ENCODE results near the gene RGL1.

RGL1 gene

GRCh38 chr1:183880531-183881243, 75.8 kb downstream of the RGL1 start:
- no peak for TF ChIP-seq CTCF (IDR thresholded peaks at IDR 0.05; ENCODE audit: unreplicated experiment in 3 of 3)
- H3K9me3 Mint-ChIP-seq: no peaks in the 10 kb centered on the region
- H3K4me3 Mint-ChIP-seq: no peak overlapping the region
- peaks cover 53% of the 10 kb centered on the region for H3K36me3 Mint-ChIP-seq (ENCODE audit: low read depth)
- H3K4me1 Mint-ChIP-seq: peaks cover 84% of the 10 kb centered on the region
- no peaks in the 10 kb centered on the region for H3K27me3 Mint-ChIP-seq (ENCODE audit: low read depth)
- peak overlapping the region; percentile 91 to 96 (median 94) for H3K27ac Mint-ChIP-seq

- Mint-ChIP-seq H3K27ac (peak overlapping the region; percentile 91 to 96 (median 94)), H3K4me1 (peaks cover 77% of the 10 kb centered on the region)
- TF ChIP-seq CTCF (IDR thresholded peaks at IDR 0.05; ENCODE audit: unreplicated experiment in 3 of 3): no peak
Measured at GRCh38 chr1:183881387-183882131, 76.6 kb downstream of the RGL1 start.

GRCh38 chr1:183882335-183883167, 77.6 kb downstream of the RGL1 start:
- H3K36me3 Mint-ChIP-seq (ENCODE audit: low read depth): peaks cover 54% of the 10 kb centered on the region
- peak overlapping the region; percentile 91 to 96 (median 94) for H3K27ac Mint-ChIP-seq
- H3K4me1 Mint-ChIP-seq: peaks cover 77% of the 10 kb centered on the region
- no peak for TF ChIP-seq CTCF (IDR thresholded peaks at IDR 0.05; ENCODE audit: unreplicated experiment in 3 of 3)
- no peaks in the 10 kb centered on the region for H3K27me3 Mint-ChIP-seq (ENCODE audit: low read depth)
- H3K9me3 Mint-ChIP-seq: no peaks in the 10 kb centered on the region
- H3K4me3 Mint-ChIP-seq: no peak overlapping the region

More at GRCh38 chr1:183881387-183882131, 76.6 kb downstream of the RGL1 start:
- Mint-ChIP-seq H3K9me3 (no peaks in the 10 kb centered on the region), H3K4me3 (peak overlapping the region in 1 of 3 experiments; percentile 18), H3K36me3 (ENCODE audit: low read depth) (peaks cover 54% of the 10 kb centered on the region), H3K27me3 (ENCODE audit: low read depth) (no peaks in the 10 kb centered on the region)

GRCh38 chr1:183883623-183884022, 78.7 kb downstream of the RGL1 start:
- peaks cover 62% of the 10 kb centered on the region for H3K36me3 Mint-ChIP-seq (ENCODE audit: low read depth)

GRCh38 chr1:183884526-183884925, 79.6 kb downstream of the RGL1 start:
- peak overlapping the region; percentile 26 to 94 (median 70) for H3K27ac Mint-ChIP-seq
- no peaks in the 10 kb centered on the region for H3K27me3 Mint-ChIP-seq (ENCODE audit: low read depth)
- H3K4me3 Mint-ChIP-seq: no peak overlapping the region
- TF ChIP-seq CTCF (IDR thresholded peaks at IDR 0.05; ENCODE audit: unreplicated experiment in 3 of 3): no peak
- peaks cover 69% of the 10 kb centered on the region for H3K36me3 Mint-ChIP-seq (ENCODE audit: low read depth)
- no peaks in the 10 kb centered on the region for H3K9me3 Mint-ChIP-seq
- H3K4me1 Mint-ChIP-seq: peaks cover 90% of the 10 kb centered on the region

More at GRCh38 chr1:183883623-183884022, 78.7 kb downstream of the RGL1 start:
- Mint-ChIP-seq H3K27me3 (ENCODE audit: low read depth) (no peaks in the 10 kb centered on the region), H3K27ac (peak overlapping the region; percentile 70 to 96 (median 94)), H3K4me3 (no peak overlapping the region), H3K4me1 (peaks cover 84% of the 10 kb centered on the region), H3K9me3 (no peaks in the 10 kb centered on the region)
- TF ChIP-seq CTCF (IDR thresholded peaks at IDR 0.05; ENCODE audit: unreplicated experiment in 3 of 3): no peak
